Right cardiac atrium (tissue), 5 donors: ENCODE measurements around the gene SLX9. TPM values are rescaled to one million over a fixed set of nuclear protein-coding genes. Genes with fewer than 3 reads are reported as not detected.

Source experiments
- ATAC-seq, 2 donors: fragments of 200-7000 bp; cut with Tn5 transposase; one replicate each; pipeline versions ENCODE4 v1.8.0 to v1.9.1; 2020; ENCODE audit warnings: moderate library complexity in 2 of 2, mild to moderate bottlenecking in 1 of 2
- DNase-seq, 3 donors: peaks; one replicate each; pipeline ENCODE4 v3.0.0-alpha.2; 2020
- H3K27ac ChIP-seq: one replicate; pipeline ENCODE4 v1.5.1; 2013; ENCODE audit warnings: mild to moderate bottlenecking, low read length, control low read depth, moderate library complexity
- H3K27me3 ChIP-seq: one replicate; pipeline ENCODE4 v1.6.1; 2013; ENCODE audit not compliant: control insufficient read depth, insufficient read depth
- H3K4me1 ChIP-seq: one replicate; pipeline ENCODE4 v1.6.1; 2013; ENCODE audit warnings: low read length; ENCODE audit not compliant: control insufficient read depth, insufficient read depth
- H3K4me3 ChIP-seq: one replicate; pipeline ENCODE4 v1.5.1; 2013; ENCODE audit warnings: low read length, control low read depth
- H3K9me3 ChIP-seq: one replicate; pipeline ENCODE4 v1.6.1; 2013; ENCODE audit warnings: low read length; ENCODE audit not compliant: control insufficient read depth
- WGBS: extraction: QIAGEN DNeasy Blood & Tissue Kit; methylation state at CpG from one replicate; pipeline ENCODE4 v1.1.7; 2013; 5-methylcytosine and 5-hydroxymethylcytosine counted together
- intact Hi-C, 4 donors: fragments of 100-400 bp; cut with DNase I; formaldehyde crosslinking; loops; one replicate each; pipeline versions ENCODE4 v1.11.0 to v1.14.0; 2022 to 2023
- polyA plus RNA-seq: library from polyadenylated mRNA; stranded (reverse); fragments of 200-250 nt; gene quantifications from one replicate; pipeline ENCODE4 v1.2.3, GENCODE V29; 2013
- total RNA-seq, 4 donors: library from RNA; stranded (reverse); fragmentation: NEBNext Ultra II Directional; extraction: Animal tissue kit (Norgen Biotek cat#: 25700); gene quantifications; one replicate each; pipeline ENCODE4 v1.2.1, GENCODE V29; 2021
- donor health status: healthy with polysubstance abuse.
- donor health status: DM: no; HTN: yes; CAD: no.
- donor health status: DM: no; HTN: no; CAD: no.
- donor health status: DM: no; HTN: yes; CAD: no; lungs with severe emphysema.
- donor health status: DM: yes; HTN: yes; CAD: no.

The SLX9 gene
- total and polyA plus RNA-seq, 5 donors, result 19.2 to 26.5 (median 25.1) TPM

DNA sequence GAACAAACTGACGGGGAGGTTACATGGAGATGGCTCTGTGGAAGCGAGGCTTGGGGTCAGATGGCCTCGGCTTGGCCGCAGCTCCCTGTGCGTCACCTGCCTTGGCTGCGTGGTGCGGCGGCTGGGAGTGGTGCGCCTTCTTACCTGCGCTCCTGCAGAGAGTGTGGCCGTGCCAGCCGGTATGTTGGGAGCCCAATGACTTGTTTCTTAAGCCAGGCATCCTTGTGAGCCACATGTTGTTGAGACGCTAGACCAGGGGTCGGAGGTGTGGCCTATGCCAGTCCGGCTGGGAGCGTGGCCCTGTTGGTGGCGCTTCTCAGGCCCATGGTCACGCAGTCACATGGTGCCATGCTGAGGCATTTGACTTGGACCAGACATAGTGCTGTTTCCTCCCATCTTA, 10.5 kb downstream of the SLX9 start:
- no peaks in the 10 kb centered on the region for H3K27me3 ChIP-seq
- intact Hi-C loops, result loop anchor here in 1 of 4 donors (10.0 kb wide), 1 partner anchor 64 kb away; no protein-coding TSS in a partner anchor
- H3K4me3 ChIP-seq, result no peak overlapping the region
- H3K27ac ChIP-seq, result no peak overlapping the region
- peak; percentile 31 to 62 (median 55) for DNase-seq
- H3K9me3 ChIP-seq, result no peaks in the 10 kb centered on the region
- H3K4me1 ChIP-seq, result no peaks in the 10 kb centered on the region
- 79% methylated on average over 18 of the region's 18 CpGs for WGBS
- no peak for ATAC-seq

DNA sequence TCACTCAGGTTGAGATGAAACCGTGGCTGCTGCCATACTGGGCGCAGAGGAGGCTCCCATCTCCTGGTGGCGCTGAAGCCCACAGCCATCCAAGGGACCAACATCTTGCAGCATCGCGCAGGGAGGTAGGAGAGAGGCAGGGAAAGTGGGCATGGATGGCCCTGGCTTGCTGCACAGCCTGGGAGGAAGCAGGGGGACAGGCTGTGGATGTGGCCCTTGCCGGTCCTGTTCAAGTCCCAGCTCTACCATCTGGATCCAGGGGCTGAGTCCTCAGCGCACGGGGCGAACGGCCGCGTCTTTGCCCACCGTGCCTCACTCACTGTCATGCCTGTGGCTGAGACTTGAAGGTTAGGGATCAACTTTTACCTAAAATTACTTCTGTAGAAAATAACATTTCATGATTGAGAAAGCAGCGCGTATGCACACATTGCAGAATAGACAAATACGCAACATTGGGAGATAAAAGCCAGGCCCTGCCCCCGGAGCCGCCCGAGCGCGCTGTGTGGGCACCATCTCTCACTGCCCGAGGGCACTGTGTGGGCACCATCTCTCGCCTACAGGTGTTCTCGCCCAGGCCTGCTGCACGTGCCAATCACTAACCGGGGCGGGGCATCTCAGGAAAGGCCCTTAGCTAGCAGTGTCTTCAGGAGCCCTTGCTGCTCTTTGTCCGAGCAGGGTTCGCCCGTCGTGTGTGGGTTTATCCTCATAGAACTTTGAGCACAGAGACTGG, 11.5 kb downstream of the SLX9 start:
- 94% methylated on average over 31 of the region's 31 CpGs for WGBS
- DNase-seq (peak; percentile 13 to 50 (median 46)), ATAC-seq (no peak)
- Histone ChIP-seq H3K9me3 (no peaks in the 10 kb centered on the region), H3K27me3 (no peaks in the 10 kb centered on the region), H3K4me3 (no peak overlapping the region), H3K4me1 (no peaks in the 10 kb centered on the region), H3K27ac (no peak overlapping the region)
- intact Hi-C loops, result loop anchor here in 1 of 4 donors (10.0 kb wide), 1 partner anchor 63 kb away; no protein-coding TSS in a partner anchor

DNA sequence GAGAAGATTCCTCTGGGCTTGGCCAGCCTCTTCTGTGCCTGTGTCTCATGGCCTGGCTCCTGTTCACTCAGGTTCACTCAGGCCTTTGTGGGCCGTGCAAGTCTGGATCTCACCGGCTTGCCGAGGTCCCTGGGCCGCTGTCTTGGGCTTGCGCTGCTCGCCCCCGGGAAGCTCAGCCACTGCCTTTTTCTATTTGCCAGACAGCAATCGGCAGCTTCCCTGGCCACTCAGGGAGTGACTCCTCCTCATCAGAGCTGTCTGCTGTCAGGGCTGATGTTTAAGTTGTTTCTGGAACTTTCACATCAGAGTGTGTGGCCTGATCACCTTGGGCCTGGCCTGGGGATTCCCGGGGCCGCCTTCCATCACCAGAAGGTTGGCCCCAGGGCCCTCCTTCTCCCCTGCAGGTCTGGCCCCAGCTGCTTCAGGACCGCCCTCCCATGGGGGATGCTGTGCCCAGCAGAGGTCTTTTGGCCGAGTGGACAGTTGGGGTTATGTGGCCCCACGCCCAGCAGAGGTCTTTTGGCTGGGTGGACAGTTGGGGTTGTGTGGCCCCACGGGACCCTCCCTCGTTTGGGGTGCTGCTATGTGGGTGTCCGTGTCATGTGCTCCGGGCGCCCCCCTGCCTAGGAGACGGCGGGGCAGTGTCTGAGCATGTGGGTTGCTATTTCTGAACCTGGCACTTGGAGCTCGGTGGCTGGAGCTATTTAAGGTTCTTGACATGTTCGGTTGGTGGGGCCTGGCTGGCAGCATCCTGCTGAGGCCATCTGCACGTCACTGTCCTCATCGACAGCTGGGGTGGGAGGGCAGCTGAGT, 12.5 kb downstream of the SLX9 start:
- intact Hi-C loops, result loop anchor here in 1 of 4 donors (10.0 kb wide), 1 partner anchor 62 kb away; no protein-coding TSS in a partner anchor
- Histone ChIP-seq H3K27me3 (no peaks in the 10 kb centered on the region), H3K4me1 (no peaks in the 10 kb centered on the region), H3K9me3 (no peaks in the 10 kb centered on the region), H3K4me3 (no peak overlapping the region), H3K27ac (peak overlapping the region; percentile 73)
- ATAC-seq (peak; percentile 63 to 64), DNase-seq (peak; percentile 64 to 85 (median 80))
- WGBS, result 68% methylated on average over 24 of the region's 24 CpGs

DNA sequence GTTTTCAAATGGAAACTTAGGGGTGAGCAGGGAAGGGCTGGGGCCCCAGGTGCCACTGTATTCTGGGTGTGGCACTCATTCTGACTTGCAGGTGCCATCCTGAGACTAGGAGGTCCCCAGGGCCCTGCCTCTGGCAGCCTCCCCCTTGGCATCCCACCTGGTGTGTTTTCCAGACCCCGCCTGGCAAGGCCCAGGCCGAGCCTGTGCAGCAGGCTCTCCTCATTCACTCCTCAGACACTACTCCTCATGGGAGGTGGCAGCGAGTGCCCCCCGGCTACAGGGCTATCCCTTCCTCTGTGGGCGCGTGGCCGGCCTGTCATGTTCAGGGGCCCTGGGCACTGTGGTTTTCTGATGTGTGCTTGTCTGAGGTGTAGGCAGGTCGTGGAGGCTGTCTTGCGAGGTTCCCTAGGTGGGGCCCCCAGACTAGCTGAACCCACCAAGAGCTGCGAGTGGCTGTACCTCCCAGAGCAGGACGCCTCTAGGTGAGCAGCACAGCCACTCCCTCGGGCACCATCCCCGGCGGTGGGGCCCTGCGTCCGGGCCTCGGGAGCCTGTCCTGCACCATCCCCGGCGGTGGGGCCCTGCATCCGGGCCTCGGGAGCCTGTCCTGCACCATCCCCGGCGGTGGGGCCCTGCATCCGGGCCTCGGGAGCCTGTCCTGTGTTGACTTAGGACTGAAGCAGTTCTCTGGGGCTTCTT, 13.2 kb downstream of the SLX9 start:
- intact Hi-C loops, result loop anchor here in 1 of 4 donors (10.0 kb wide), 1 partner anchor 62 kb away; no protein-coding TSS in a partner anchor
- ATAC-seq (peak; percentile 0), DNase-seq (peak in 2 of 3 donors; percentile 39 to 61)
- H3K9me3 ChIP-seq, result no peaks in the 10 kb centered on the region
- WGBS, result 88% methylated on average over 25 of the region's 25 CpGs
- no peak overlapping the region for H3K4me3 ChIP-seq
- H3K27me3 ChIP-seq, result no peaks in the 10 kb centered on the region
- H3K27ac ChIP-seq, result peak overlapping the region; percentile 69
- peaks cover 6% of the 10 kb centered on the region for H3K4me1 ChIP-seq

DNA sequence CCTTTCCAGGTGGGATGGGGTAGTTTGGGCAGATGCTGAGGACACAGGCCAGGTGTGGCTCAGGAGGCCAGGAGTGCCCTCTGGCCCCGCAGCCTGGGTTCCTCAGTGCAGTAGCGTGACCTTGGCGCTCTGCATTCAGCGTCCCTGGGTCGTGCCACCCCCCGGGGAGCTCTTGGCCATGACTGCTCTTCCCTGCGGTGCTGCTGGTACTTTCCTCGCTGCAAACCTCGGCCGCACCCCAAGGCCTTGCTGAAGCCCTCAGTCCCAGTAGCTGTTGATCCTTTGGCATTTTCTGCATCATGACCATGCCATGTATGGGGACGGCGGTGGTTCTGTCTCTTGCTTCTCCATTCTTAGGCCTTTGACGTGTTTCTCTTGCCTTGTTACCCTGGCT, 13.8 kb downstream of the SLX9 start:
- Histone ChIP-seq H3K27me3 (no peaks in the 10 kb centered on the region), H3K4me3 (no peak overlapping the region), H3K9me3 (no peaks in the 10 kb centered on the region), H3K4me1 (peaks cover 10% of the 10 kb centered on the region), H3K27ac (peak overlapping the region; percentile 69)
- ATAC-seq, result no peak
- WGBS, result 84% methylated on average over 13 of the region's 13 CpGs
- DNase-seq, result peak; percentile 8 to 49 (median 42)
- intact Hi-C loops, result loop anchor here in 1 of 4 donors (10.0 kb wide), 1 partner anchor 61 kb away; no protein-coding TSS in a partner anchor

DNA sequence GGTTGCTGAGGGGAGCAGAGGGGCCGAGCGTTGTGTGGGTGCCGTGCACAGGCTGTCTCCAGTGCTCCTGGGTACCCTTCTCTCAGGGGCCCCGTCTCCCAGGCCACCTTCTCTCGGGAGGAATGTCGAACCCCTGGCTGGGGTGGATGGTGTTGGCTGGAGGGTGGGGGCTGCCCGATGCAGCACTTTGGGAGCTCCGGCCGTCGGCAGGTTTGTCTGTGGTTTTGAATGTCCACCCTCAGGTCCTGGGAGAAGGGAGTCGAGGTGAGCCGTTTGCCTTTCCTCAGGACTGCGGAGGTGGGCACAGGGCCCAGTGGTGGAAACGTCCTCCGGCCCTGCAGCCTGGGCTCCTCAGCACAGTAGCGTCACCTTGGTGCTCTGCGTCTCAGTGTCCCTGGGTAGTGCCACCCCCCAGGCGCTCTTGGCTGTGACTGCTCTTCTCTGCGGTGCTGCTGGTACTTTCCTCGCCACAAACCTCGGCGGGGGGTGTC, 14.5 kb downstream of the SLX9 start:
- H3K27ac ChIP-seq, result peak overlapping the region; percentile 69
- ATAC-seq, result no peak

DNA sequence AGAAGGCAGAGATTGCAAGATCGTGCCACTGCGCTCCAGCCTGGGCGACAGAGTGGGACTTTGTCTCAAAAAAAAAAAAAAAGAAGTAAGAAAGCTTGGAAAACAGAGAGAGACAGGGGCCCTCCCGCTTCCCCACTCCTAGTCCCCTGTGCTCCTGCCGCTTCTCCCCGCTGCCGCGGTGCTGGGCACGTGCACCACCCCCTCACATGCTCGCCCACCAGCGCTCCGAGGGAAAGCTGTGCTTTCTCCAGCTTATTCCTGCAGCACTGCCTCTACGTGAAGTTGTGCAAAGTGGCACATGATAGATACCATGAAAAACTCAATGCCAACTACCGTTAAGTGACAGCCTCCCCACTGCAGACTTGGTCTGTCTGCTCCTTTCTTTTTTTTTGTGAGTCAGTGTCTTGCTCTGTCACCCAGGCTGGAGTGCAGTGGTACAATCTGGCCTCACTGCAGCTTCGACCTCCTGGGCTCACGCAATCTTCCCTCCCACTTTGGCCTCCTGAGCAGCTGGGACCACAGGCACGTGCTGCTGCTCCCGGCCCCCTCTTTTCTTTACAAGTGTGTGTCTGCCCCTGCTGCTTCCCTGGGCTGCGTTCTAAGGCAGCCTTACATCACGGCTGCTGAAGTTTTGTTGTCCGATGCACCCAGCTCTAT, 15.4 kb downstream of the SLX9 start:
- Histone ChIP-seq H3K4me1 (peaks cover 18% of the 10 kb centered on the region), H3K4me3 (no peak overlapping the region), H3K27ac (peak overlapping the region; percentile 10), H3K27me3 (no peaks in the 10 kb centered on the region), H3K9me3 (no peaks in the 10 kb centered on the region)
- 66% methylated on average over 21 of the region's 21 CpGs for WGBS
- DNase-seq, result peak; percentile 19 to 64 (median 48)
- no peak for ATAC-seq
- intact Hi-C loops, result loop anchor here in 1 of 4 donors (10.0 kb wide), 1 partner anchor 60 kb away; no protein-coding TSS in a partner anchor

More for the DNA sequence above, 14.5 kb downstream of the SLX9 start:
- no peak overlapping the region for H3K4me3 ChIP-seq
- peak; percentile 16 to 63 (median 51) for DNase-seq
- WGBS, result 77% methylated on average over 22 of the region's 22 CpGs
- peaks cover 13% of the 10 kb centered on the region for H3K4me1 ChIP-seq
- H3K27me3 ChIP-seq, result no peaks in the 10 kb centered on the region
- intact Hi-C loops, result loop anchor here in 1 of 4 donors (10.0 kb wide), 1 partner anchor 60 kb away; no protein-coding TSS in a partner anchor
- no peaks in the 10 kb centered on the region for H3K9me3 ChIP-seq

DNA sequence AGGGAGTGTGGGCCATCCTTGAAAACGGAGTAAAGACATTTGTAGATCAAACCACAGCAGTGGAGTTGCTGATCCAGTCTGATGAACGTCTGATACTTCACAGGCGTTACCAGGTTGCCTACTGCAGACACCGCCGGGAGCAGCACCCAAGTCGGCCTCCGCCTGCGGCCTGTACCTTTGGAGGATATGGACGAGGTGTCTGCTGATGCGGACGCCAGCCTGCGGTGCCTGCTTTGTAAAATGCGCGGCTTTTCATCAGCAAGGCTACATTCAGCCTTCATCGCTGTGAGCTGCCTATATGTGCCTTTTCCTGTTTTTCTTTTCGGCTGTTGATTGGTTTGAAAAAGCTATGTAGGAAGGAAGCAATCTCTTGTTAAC, 16.0 kb downstream of the SLX9 start:
- intact Hi-C loops, result loop anchor here in 1 of 4 donors (10.0 kb wide), 1 partner anchor 59 kb away; no protein-coding TSS in a partner anchor
- ATAC-seq (no peak), DNase-seq (peak; percentile 11 to 49 (median 32))
- Histone ChIP-seq H3K27me3 (no peaks in the 10 kb centered on the region), H3K4me1 (peaks cover 18% of the 10 kb centered on the region), H3K9me3 (no peaks in the 10 kb centered on the region), H3K4me3 (no peak overlapping the region), H3K27ac (no peak overlapping the region)
- 79% methylated on average over 16 of the region's 16 CpGs for WGBS

DNA sequence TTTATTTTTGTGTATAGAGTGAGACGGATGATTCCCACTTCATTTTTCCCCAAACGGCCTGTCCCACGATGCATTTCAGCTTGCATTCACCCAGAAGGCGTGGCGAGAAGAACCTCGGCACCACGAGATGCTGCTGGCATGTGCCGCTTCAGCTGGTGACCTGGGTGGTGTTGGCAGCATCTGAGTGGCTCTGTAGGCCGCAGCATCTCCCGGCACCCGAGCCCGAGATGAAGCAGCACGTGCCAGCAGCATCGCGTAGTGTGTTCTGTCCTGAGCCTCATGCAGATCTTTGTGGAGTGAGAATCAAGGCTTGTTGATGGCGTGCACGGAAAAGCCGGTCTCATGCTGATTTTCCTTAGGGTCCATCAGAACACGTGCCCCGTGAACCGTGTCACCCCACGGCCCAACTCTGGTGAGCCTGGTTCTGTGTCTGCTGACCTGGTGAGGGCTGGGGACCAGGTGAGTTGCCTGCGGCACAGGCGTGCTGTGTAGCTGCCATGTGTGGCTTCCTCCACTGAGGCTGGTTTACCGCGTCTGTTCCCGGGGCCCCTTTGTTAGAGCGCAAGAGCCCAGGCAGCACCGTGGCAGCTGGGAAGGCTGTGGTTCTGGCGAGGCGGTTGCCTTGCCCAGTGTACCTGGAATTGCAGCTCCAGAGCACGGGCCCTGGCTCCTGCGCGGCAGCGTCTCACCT, 16.7 kb downstream of the SLX9 start:
- H3K4me1 ChIP-seq, result peaks cover 18% of the 10 kb centered on the region

More for the DNA sequence above, 16.7 kb downstream of the SLX9 start:
- H3K27ac ChIP-seq, result no peak overlapping the region
- H3K27me3 ChIP-seq, result no peaks in the 10 kb centered on the region
- no peak overlapping the region for H3K4me3 ChIP-seq
- 95% methylated on average over 35 of the region's 35 CpGs for WGBS
- ATAC-seq, result no peak
- intact Hi-C loops, result loop anchor here in 1 of 4 donors (10.0 kb wide), 1 partner anchor 58 kb away; no protein-coding TSS in a partner anchor
- DNase-seq, result peak; percentile 16 to 55 (median 49)
- H3K9me3 ChIP-seq, result no peaks in the 10 kb centered on the region
